ENCODE data around the gene CMKLR1. TPM values are rescaled to one million over a fixed set of nuclear protein-coding genes. Genes with fewer than 3 reads are reported as not detected.

The CMKLR1 gene
- total RNA-seq, 1 donor from 2014 or later: 45.3 TPM

DNA sequence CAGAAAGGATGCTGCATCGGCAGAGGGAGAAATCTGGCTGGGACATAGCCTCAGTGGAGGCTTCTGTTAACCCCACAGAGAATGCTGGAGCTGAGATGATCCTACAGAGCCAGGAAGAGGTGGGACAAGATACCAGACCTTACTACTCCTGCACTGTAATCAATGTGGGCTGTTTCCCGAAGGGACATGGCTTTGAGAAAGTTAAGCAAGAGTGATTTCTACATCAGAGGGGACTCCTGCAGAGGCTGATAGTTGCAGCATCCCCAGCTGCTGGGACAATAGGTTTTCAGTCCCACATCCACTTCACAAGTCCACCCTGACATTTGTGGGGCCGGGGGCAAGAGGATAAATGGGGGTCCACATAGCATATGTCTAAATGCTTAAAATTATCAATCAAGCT is 22.5 kb upstream of the CMKLR1 start:
- Histone ChIP-seq H3K4me3 (no peak overlapping the region), H3K4me1 (no peaks in the 10 kb centered on the region), H3K9me3 (no peaks in the 10 kb centered on the region), H3K27ac (no peak overlapping the region), H3K36me3 (no peaks in the 10 kb centered on the region), H3K27me3 (no peaks in the 10 kb centered on the region)
- intact Hi-C loops (cut with DNase I): no loop called here
- DNase-seq (ENCODE audit: low spot score in 2 of 2): no peak
- TF ChIP-seq, protein P1, sequence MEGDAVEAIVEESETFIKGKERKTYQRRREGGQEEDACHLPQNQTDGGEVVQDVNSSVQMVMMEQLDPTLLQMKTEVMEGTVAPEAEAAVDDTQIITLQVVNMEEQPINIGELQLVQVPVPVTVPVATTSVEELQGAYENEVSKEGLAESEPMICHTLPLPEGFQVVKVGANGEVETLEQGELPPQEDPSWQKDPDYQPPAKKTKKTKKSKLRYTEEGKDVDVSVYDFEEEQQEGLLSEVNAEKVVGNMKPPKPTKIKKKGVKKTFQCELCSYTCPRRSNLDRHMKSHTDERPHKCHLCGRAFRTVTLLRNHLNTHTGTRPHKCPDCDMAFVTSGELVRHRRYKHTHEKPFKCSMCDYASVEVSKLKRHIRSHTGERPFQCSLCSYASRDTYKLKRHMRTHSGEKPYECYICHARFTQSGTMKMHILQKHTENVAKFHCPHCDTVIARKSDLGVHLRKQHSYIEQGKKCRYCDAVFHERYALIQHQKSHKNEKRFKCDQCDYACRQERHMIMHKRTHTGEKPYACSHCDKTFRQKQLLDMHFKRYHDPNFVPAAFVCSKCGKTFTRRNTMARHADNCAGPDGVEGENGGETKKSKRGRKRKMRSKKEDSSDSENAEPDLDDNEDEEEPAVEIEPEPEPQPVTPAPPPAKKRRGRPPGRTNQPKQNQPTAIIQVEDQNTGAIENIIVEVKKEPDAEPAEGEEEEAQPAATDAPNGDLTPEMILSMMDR (IDR thresholded peaks at IDR 0.05): no peak

DNA sequence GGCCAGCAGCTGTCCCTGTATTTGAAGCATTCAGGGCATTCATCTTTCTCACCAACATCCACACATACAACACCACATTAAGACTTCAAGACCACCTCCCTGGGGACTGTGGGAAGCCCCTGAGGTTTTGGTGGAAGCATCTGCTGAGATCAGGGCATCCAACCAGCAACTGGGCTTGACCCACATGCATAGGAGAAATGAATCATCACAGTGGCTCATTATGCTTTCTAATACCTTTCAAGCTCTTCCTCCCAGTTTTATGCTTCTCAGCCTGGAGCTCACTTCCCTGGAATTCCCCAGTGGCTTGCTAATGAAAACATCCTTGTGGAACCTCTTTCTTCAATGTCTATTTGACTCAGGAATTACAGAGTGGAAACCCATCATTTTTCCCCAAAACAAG is 21.4 kb upstream of the CMKLR1 start:
- intact Hi-C loops (cut with DNase I): no loop called here
- Histone ChIP-seq H3K27me3 (no peaks in the 10 kb centered on the region), H3K9me3 (no peaks in the 10 kb centered on the region), H3K36me3 (no peaks in the 10 kb centered on the region), H3K4me1 (no peaks in the 10 kb centered on the region), H3K27ac (no peak overlapping the region), H3K4me3 (no peak overlapping the region)
- TF ChIP-seq, protein P1 (IDR thresholded peaks at IDR 0.05): no peak
- no peak for DNase-seq (ENCODE audit: low spot score in 2 of 2)

DNA sequence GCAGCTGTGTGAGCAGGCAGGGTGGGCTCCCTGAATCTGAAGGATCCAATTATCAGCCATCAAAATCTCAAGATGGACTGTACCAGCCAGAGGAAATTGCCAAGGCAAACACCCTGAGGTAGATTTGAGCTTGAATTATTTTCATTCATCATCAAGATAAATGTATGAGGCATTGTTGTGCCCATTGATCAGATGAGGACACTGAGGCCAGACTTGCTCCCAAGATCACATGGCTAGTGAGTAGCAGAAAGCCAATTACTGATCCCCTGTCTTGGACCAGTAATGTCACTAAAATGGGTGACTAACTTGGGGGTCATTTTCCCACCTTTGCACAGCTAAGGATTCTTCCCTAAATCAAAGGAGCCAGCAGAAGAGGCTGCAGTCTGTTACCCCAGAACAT is 20.9 kb upstream of the CMKLR1 start:
- Histone ChIP-seq H3K4me1 (no peaks in the 10 kb centered on the region), H3K36me3 (no peaks in the 10 kb centered on the region), H3K4me3 (no peak overlapping the region), H3K27ac (no peak overlapping the region), H3K27me3 (no peaks in the 10 kb centered on the region), H3K9me3 (no peaks in the 10 kb centered on the region)
- TF ChIP-seq, protein P1 (IDR thresholded peaks at IDR 0.05): no peak
- no peak for DNase-seq (ENCODE audit: low spot score in 2 of 2)
- intact Hi-C loops (cut with DNase I): no loop called here

DNA sequence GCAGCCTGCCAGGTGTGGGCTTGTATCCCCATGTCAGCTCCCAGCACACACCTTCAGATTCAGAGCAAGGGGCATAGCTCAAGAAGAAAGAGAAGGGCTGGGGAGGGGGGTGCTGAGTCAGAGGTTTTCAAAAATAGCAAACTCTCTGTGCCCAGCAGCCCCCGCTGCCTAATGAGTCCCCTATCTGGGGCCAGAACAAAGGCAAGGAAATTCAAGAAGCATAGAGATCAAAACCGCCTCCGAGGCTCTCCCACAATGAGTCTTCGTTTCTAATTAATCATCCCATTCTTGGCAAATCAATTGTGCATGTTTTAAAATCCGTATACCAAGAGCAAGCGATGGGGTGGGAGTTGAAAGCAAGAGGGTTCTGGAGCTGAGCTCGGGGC is 19.5 kb upstream of the CMKLR1 start:
- TF ChIP-seq, protein P1 (IDR thresholded peaks at IDR 0.05): no peak
- Histone ChIP-seq H3K4me1 (no peaks in the 10 kb centered on the region), H3K27ac (no peak overlapping the region), H3K27me3 (no peaks in the 10 kb centered on the region), H3K4me3 (no peak overlapping the region), H3K36me3 (no peaks in the 10 kb centered on the region), H3K9me3 (no peaks in the 10 kb centered on the region)
- DNase-seq (ENCODE audit: low spot score in 2 of 2): no peak
- intact Hi-C loops (cut with DNase I): no loop called here

DNA sequence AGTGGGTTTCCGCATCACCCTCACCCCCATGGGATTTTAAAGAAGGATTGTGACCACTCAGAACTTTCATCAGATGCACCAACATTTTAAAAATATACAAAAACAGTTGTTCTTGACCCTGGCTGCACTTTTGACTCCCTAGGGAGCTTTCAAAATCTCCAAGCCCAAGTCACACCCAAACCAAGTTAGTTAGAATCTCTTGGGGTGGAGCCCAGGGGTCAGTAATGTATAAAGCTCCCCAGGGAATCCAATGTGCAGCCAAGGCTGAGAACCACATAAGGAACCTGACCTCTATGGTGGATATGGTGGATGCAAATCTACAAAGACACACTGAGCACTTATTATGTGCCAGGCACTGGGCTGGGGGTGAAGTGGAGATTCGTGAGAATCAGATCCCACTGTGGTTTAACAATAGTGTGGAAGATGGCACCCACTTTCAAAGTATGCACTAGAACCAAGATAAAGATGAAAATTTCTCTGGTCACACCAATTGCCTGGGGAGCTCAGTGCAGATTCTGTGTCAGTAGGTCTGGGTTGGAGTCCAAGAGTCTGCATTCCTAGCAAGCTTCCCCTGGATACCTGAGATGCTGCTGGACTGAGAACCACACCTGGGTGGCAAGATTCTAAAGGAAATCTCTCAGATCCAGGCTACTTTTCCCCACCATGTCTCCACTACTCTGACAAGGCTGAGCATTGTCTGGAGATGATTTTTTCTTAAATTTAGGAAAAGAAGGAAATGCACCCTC is 18.9 kb upstream of the CMKLR1 start:
- H3K27ac ChIP-seq: no peak overlapping the region
- TF ChIP-seq, protein P1 (IDR thresholded peaks at IDR 0.05): no peak
- H3K4me1 ChIP-seq: no peaks in the 10 kb centered on the region
- H3K4me3 ChIP-seq: no peak overlapping the region
- intact Hi-C loops (cut with DNase I): no loop called here
- DNase-seq (ENCODE audit: low spot score in 2 of 2): no peak
- H3K27me3 ChIP-seq: no peaks in the 10 kb centered on the region
- H3K36me3 ChIP-seq: no peaks in the 10 kb centered on the region
- no peaks in the 10 kb centered on the region for H3K9me3 ChIP-seq
